CD4-positive, alpha-beta memory T cell (primary cell): ENCODE results near the gene MED9. TPM values are rescaled to one million over a fixed set of nuclear protein-coding genes. Genes with fewer than 3 reads are reported as not detected.

ENCODE experiments used
- CTCF ChIA-PET: fragments of 350-600 bp; sonication (Branson Sonifier 250); formaldehyde crosslinking; loops from one replicate; lab custom pipeline; 2021; ENCODE audit warnings: inconsistent platforms; ENCODE audit not compliant: partially characterized antibody; lab: Charles Lee
- POLR2A ChIA-PET: fragments of 350-600 bp; sonication (Branson Sonifier 250); formaldehyde crosslinking; loops from one replicate; lab custom pipeline; 2021; ENCODE audit not compliant: partially characterized antibody; lab: Charles Lee
- DNase-seq, 5 donors: peaks; one replicate each; pipeline versions ENCODE4 v3.0.0 to v3.0.0-alpha.2; 2020 to 2022; ENCODE audit warnings: mixed read lengths in 1 of 5
- H3K27ac ChIP-seq: one replicate; pipeline ENCODE4 v1.7.0; 2013; ENCODE audit warnings: low read depth, low read length
- H3K27me3 ChIP-seq: 2 replicates; pipeline ENCODE4 v1.7.0; 2013; ENCODE audit warnings: mild to moderate bottlenecking, low read length, moderate library complexity; ENCODE audit not compliant: insufficient read depth
- H3K36me3 ChIP-seq: 2 replicates; pipeline ENCODE4 v1.7.0; 2013; ENCODE audit warnings: mild to moderate bottlenecking, low read length, moderate library complexity; ENCODE audit not compliant: insufficient read depth
- H3K4me1 ChIP-seq: 2 replicates; pipeline ENCODE4 v1.7.0; 2013; ENCODE audit warnings: mild to moderate bottlenecking, low read length, moderate library complexity; ENCODE audit not compliant: insufficient read depth
- H3K4me3 ChIP-seq, 2 donors: one replicate each; pipeline ENCODE4 v1.7.0; 2013; ENCODE audit warnings: low read length in 2 of 2, mild to moderate bottlenecking in 1 of 2
- H3K9me3 ChIP-seq, 2 donors: one replicate each; pipeline ENCODE4 v1.7.0; 2013; ENCODE audit warnings: low read length in 2 of 2, control low read depth in 1 of 2; ENCODE audit not compliant: control insufficient read depth in 1 of 2
- H3K27ac Mint-ChIP-seq, 7 donors: one replicate each; pipeline ENCODE4 v1.8.0; 2020 to 2021; ENCODE audit warnings: mixed read lengths in 7 of 7, mild to moderate bottlenecking in 6 of 7, inconsistent platforms in 3 of 7, moderate library complexity in 3 of 7
- H3K27me3 Mint-ChIP-seq, 2 donors: one replicate each; pipeline ENCODE4 v1.8.0; 2020 to 2021; ENCODE audit warnings: mixed read lengths in 2 of 2
- H3K36me3 Mint-ChIP-seq, 2 donors: one replicate each; pipeline ENCODE4 v1.8.0; 2020 to 2021; ENCODE audit warnings: mixed read lengths in 2 of 2, inconsistent platforms in 1 of 2, mild to moderate bottlenecking in 1 of 2
- H3K4me1 Mint-ChIP-seq, 4 donors: one replicate each; pipeline ENCODE4 v1.8.0; 2020 to 2021; ENCODE audit warnings: mixed read lengths in 4 of 4, mild to moderate bottlenecking in 1 of 4
- H3K4me3 Mint-ChIP-seq, 8 donors: one replicate each; pipeline ENCODE4 v1.8.0; 2020 to 2021; ENCODE audit warnings: mixed read lengths in 8 of 8, mild to moderate bottlenecking in 7 of 8, moderate library complexity in 6 of 8, inconsistent platforms in 3 of 8
- H3K9me3 Mint-ChIP-seq, 8 donors: one replicate each; pipeline ENCODE4 v1.8.0; 2020 to 2021; ENCODE audit warnings: mixed read lengths in 8 of 8, mild to moderate bottlenecking in 5 of 8, inconsistent platforms in 3 of 8, moderate library complexity in 1 of 8
- intact Hi-C: fragments of 100-400 bp; cut with micrococcal nuclease; formaldehyde crosslinking; loops from one replicate; pipeline ENCODE4 v1.15.1; 2023
- polyA plus RNA-seq, 2 donors: library from polyadenylated mRNA; unstranded; fragments of 300-500 nt; fragmentation: Illumina TruSeq; gene quantifications; one replicate each; pipeline ENCODE4 v1.2.3, GENCODE V29; 2021
- total RNA-seq, 2 experiments: library from RNA; stranded (reverse); gene quantifications; one replicate each; pipeline ENCODE4 v1.2.3, GENCODE V29; 2021

Gene MED9
- total and polyA plus RNA-seq, 4 experiments from 2014 or later, result 9.3 to 18.9 (median 16.9) TPM

GRCh38 chr17:17503566-17504130 is 26.8 kb downstream of the MED9 start:
- Histone ChIP-seq H3K27ac (no peak overlapping the region), H3K4me1 (no peaks in the 10 kb centered on the region), H3K9me3 (no peaks in the 10 kb centered on the region), H3K27me3 (no peaks in the 10 kb centered on the region), H3K36me3 (no peaks in the 10 kb centered on the region), H3K4me3 (no peak overlapping the region)
- no peaks in the 10 kb centered on the region for H3K9me3 Mint-ChIP-seq
- ChIA-PET POLR2A (no interaction called here), CTCF (no interaction called here)
- intact Hi-C loops, result no loop called here
- no peak for DNase-seq
- H3K4me3 Mint-ChIP-seq, result no peak overlapping the region
- H3K27me3 Mint-ChIP-seq, result peaks cover 0 to 1% of the 10 kb centered on the region in 2 donors
- H3K27ac Mint-ChIP-seq, result no peak overlapping the region
- no peaks in the 10 kb centered on the region for H3K36me3 Mint-ChIP-seq
- no peaks in the 10 kb centered on the region for H3K4me1 Mint-ChIP-seq

- Mint-ChIP-seq H3K27me3 (peaks cover 0 to 1% of the 10 kb centered on the region in 2 donors), H3K27ac (no peak overlapping the region), H3K36me3 (no peaks in the 10 kb centered on the region), H3K9me3 (no peaks in the 10 kb centered on the region), H3K4me3 (no peak overlapping the region), H3K4me1 (no peaks in the 10 kb centered on the region)
- CTCF ChIA-PET, result interaction anchor here (1.0 kb wide), 1 partner anchor 8 kb away, joined by 7 read pairs; the partner anchor contains the start of gene RASD1
- POLR2A ChIA-PET, result no interaction called here
- Histone ChIP-seq H3K36me3 (no peaks in the 10 kb centered on the region), H3K4me3 (no peak overlapping the region), H3K27me3 (no peaks in the 10 kb centered on the region), H3K27ac (no peak overlapping the region), H3K9me3 (no peaks in the 10 kb centered on the region), H3K4me1 (no peaks in the 10 kb centered on the region)
- intact Hi-C loops, result no loop called here
- DNase-seq, result no peak
Measured at GRCh38 chr17:17504341-17505140, 27.7 kb downstream of the MED9 start.

GRCh38 chr17:17505151-17505550 is 28.4 kb downstream of the MED9 start:
- H3K27me3 ChIP-seq, result no peaks in the 10 kb centered on the region
- H3K4me1 Mint-ChIP-seq, result peaks cover 0 to under 1% (median 0%) of the 10 kb centered on the region in 4 donors
- POLR2A ChIA-PET, result no interaction called here

GRCh38 chr17:17505610-17506171 is 28.9 kb downstream of the MED9 start:
- Mint-ChIP-seq H3K27me3 (peaks cover 0 to 1% of the 10 kb centered on the region in 2 donors), H3K36me3 (no peaks in the 10 kb centered on the region), H3K4me3 (no peak overlapping the region), H3K4me1 (peaks cover 0 to 6% (median 0%) of the 10 kb centered on the region in 4 donors), H3K27ac (no peak overlapping the region), H3K9me3 (no peaks in the 10 kb centered on the region)
- H3K36me3 ChIP-seq, result no peaks in the 10 kb centered on the region
- no peak for DNase-seq
- no peak overlapping the region for H3K27ac ChIP-seq
- H3K4me1 ChIP-seq, result no peaks in the 10 kb centered on the region
- POLR2A ChIA-PET, result no interaction called here
- intact Hi-C loops, result no loop called here
- no peak overlapping the region for H3K4me3 ChIP-seq
- no peaks in the 10 kb centered on the region for H3K27me3 ChIP-seq
- CTCF ChIA-PET, result interaction anchor here (1.0 kb wide), 1 partner anchor 9 kb away, joined by 7 read pairs; the partner anchor contains the start of gene RASD1
- H3K9me3 ChIP-seq, result no peaks in the 10 kb centered on the region

More at GRCh38 chr17:17505151-17505550, 28.4 kb downstream of the MED9 start:
- H3K27ac Mint-ChIP-seq, result no peak overlapping the region
- CTCF ChIA-PET, result interaction anchor here (1.0 kb wide), 1 partner anchor 9 kb away, joined by 7 read pairs; the partner anchor contains the start of gene RASD1
- no peak for DNase-seq
- Histone ChIP-seq H3K4me3 (no peak overlapping the region), H3K4me1 (no peaks in the 10 kb centered on the region), H3K36me3 (no peaks in the 10 kb centered on the region), H3K9me3 (no peaks in the 10 kb centered on the region), H3K27ac (no peak overlapping the region)
- no peaks in the 10 kb centered on the region for H3K36me3 Mint-ChIP-seq
- no peak overlapping the region for H3K4me3 Mint-ChIP-seq
- H3K9me3 Mint-ChIP-seq, result no peaks in the 10 kb centered on the region
- H3K27me3 Mint-ChIP-seq, result peaks cover 0 to 1% of the 10 kb centered on the region in 2 donors
- intact Hi-C loops, result no loop called here

GRCh38 chr17:17506181-17506741 is 29.5 kb downstream of the MED9 start:
- Histone ChIP-seq H3K27me3 (no peaks in the 10 kb centered on the region), H3K9me3 (no peaks in the 10 kb centered on the region), H3K36me3 (no peaks in the 10 kb centered on the region), H3K4me3 (no peak overlapping the region), H3K27ac (no peak overlapping the region), H3K4me1 (no peaks in the 10 kb centered on the region)
- no peaks in the 10 kb centered on the region for H3K36me3 Mint-ChIP-seq
- ChIA-PET POLR2A (no interaction called here), CTCF (interaction anchor here (1.6 kb wide), 1 partner anchor 10 kb away, joined by 7 read pairs; the partner anchor contains the start of gene RASD1)
- DNase-seq, result no peak
- H3K4me1 Mint-ChIP-seq, result peaks cover 0 to 10% (median 0%) of the 10 kb centered on the region in 4 donors
- no peak overlapping the region for H3K4me3 Mint-ChIP-seq
- H3K9me3 Mint-ChIP-seq, result no peaks in the 10 kb centered on the region
- intact Hi-C loops, result no loop called here
- no peak overlapping the region for H3K27ac Mint-ChIP-seq
- peaks cover 0 to 1% of the 10 kb centered on the region in 2 donors for H3K27me3 Mint-ChIP-seq

GRCh38 chr17:17506893-17507464 is 30.2 kb downstream of the MED9 start:
- Histone ChIP-seq H3K27ac (no peak overlapping the region), H3K27me3 (no peaks in the 10 kb centered on the region), H3K4me3 (no peak overlapping the region), H3K4me1 (no peaks in the 10 kb centered on the region), H3K9me3 (no peaks in the 10 kb centered on the region), H3K36me3 (no peaks in the 10 kb centered on the region)
- intact Hi-C loops, result no loop called here
- no peak overlapping the region for H3K27ac Mint-ChIP-seq
- ChIA-PET POLR2A (no interaction called here), CTCF (interaction anchor here (1.6 kb wide), 1 partner anchor 10 kb away, joined by 7 read pairs; the partner anchor contains the start of gene RASD1)
- no peaks in the 10 kb centered on the region for H3K36me3 Mint-ChIP-seq
- peaks cover 0 to 1% of the 10 kb centered on the region in 2 donors for H3K27me3 Mint-ChIP-seq
- no peak for DNase-seq
- H3K9me3 Mint-ChIP-seq, result no peaks in the 10 kb centered on the region
- peaks cover 0 to 10% (median 0%) of the 10 kb centered on the region in 4 donors for H3K4me1 Mint-ChIP-seq
- H3K4me3 Mint-ChIP-seq, result no peak overlapping the region
